H1 (cell line): ENCODE results near the gene TAS1R1. TPM values are rescaled to one million over a fixed set of nuclear protein-coding genes. Genes with fewer than 3 reads are reported as not detected.

Experiments
- BRCA1 ChIP-seq: IDR thresholded peaks from 2 replicates; pipeline ENCODE4 v1.6.1; 2012; ENCODE audit warnings: low read depth, low read length, improper control_type of control experiment
- CHD7 ChIP-seq: fragments of 300-600 bp; sonication (generic); IDR thresholded peaks from 2 replicates; pipeline ENCODE4 v1.7.1; 2012; ENCODE audit warnings: low read length, moderate library complexity, mild to moderate bottlenecking, inconsistent platforms; ENCODE audit not compliant: insufficient replicate concordance
- GABPA ChIP-seq: IDR thresholded peaks from 2 replicates; pipeline ENCODE4 v1.6.1; 2011; ENCODE audit warnings: mild to moderate bottlenecking, low read length, moderate library complexity, borderline replicate concordance; ENCODE audit not compliant: insufficient read depth
- HDAC6 ChIP-seq: IDR thresholded peaks from one replicate; pipeline ENCODE4 v1.7.1; 2012; ENCODE audit warnings: low read depth, mild to moderate bottlenecking, inconsistent platforms, low read length, moderate library complexity
- KDM5A ChIP-seq: fragments of 200-600 bp; IDR thresholded peaks from 2 replicates; pipeline ENCODE4 v1.7.1; 2012; ENCODE audit warnings: mild to moderate bottlenecking, low read length, inconsistent platforms, mixed read lengths
- NRF1 ChIP-seq: IDR thresholded peaks from 2 replicates; pipeline ENCODE4 v1.6.1; 2011; ENCODE audit warnings: mild to moderate bottlenecking, low read depth, low read length, improper control_type of control experiment
- RBBP5 ChIP-seq: IDR thresholded peaks from 2 replicates; pipeline ENCODE4 v1.7.1; 2012; ENCODE audit warnings: low read depth, mild to moderate bottlenecking, inconsistent platforms, low read length, moderate library complexity, borderline replicate concordance
- RNF2 ChIP-seq: fragments of 200-900, 300-1000 bp; sonication (generic); IDR thresholded peaks from 2 replicates; pipeline ENCODE4 v1.7.1; 2016; ENCODE audit warnings: borderline replicate concordance, low read depth, mild to moderate bottlenecking, antibody characterized with exemption, low read length; ENCODE audit not compliant: poor library complexity, severe bottlenecking; ENCODE audit errors: missing control alignments
- RXRA ChIP-seq: IDR thresholded peaks from 2 replicates; pipeline ENCODE4 v1.6.1; 2011; ENCODE audit warnings: low read depth, mild to moderate bottlenecking, low read length, moderate library complexity; ENCODE audit not compliant: insufficient read depth
- SP2 ChIP-seq: IDR thresholded peaks from 2 replicates; pipeline ENCODE4 v1.6.1; 2012; ENCODE audit warnings: mild to moderate bottlenecking, low read length, inconsistent platforms
- TCF12 ChIP-seq: IDR thresholded peaks from 2 replicates; pipeline ENCODE4 v1.6.1; 2011; ENCODE audit warnings: low read depth, mild to moderate bottlenecking, low read length
- polyA plus RNA-seq, 7 experiments: library from polyadenylated mRNA; depleted of rRNA in 3 of 7; stranded (reverse) in 5 of 7; unstranded in 2 of 7; fragments of >200 nt in 5 of 7; fragments of 200-250 nt in 2 of 7; gene quantifications; 1 replicate in 5 of 7; 2 replicates in 1 of 7; 4 replicates in 1 of 7; pipeline versions ENCODE4 v1.2.1 to v1.2.3, GENCODE V29; 2011 to 2013; ENCODE audit warnings: missing spikeins in 2 of 7, mixed read lengths in 2 of 7
- total RNA-seq: library from RNA; stranded (reverse); fragmentation: NEBNext Ultra II Directional; extraction: Animal tissue kit (Norgen Biotek cat#: 25700); gene quantifications from 2 replicates; pipeline ENCODE4 v1.2.1, GENCODE V29; 2021

The TAS1R1 gene
- total and polyA plus RNA-seq, 2 of the 8 experiments (the other 6 are each of a cell fraction or from before 2014, with no cell fraction given) = 0.26 TPM; not detected in 1

- TF ChIP-seq CHD7 (no peak), KDM5A (no peak), BRCA1 (no peak), RXRA (no peak), GABPA (no peak), SP2 (no peak), RNF2 (no peak), TCF12 (no peak), NRF1 (no peak), HDAC6 (no peak), RBBP5 (no peak)
Observed at GRCh38 chr1:6511561-6512244, 43.4 kb upstream of the TAS1R1 start (continued).
